Stimulated activated CD8-positive, alpha-beta memory T cell treated with anti-CD3 and anti-CD28 coated beads, Interleukin-12 subunit alpha, Interleukin-12 subunit beta, amount 100 ng/mL, for 4 hours (primary cell): ENCODE results near the gene RALGAPA2.

Experiments used
- DNase-seq: peaks from one replicate; pipeline ENCODE4 v3.0.0-alpha.2; 2020; ENCODE audit warnings: low read depth

The RALGAPA2 gene

GRCh38 chr20:20683481-20684321 lies 28.7 kb downstream of the RALGAPA2 start:
- no peak for DNase-seq

- DNase-seq = no peak
Observed at GRCh38 chr20:20683020-20683419, 29.4 kb downstream of the RALGAPA2 start.

GRCh38 chr20:20680991-20681508 lies 31.4 kb downstream of the RALGAPA2 start:
- DNase-seq = no peak

- no peak for DNase-seq
Observed at GRCh38 chr20:20679316-20679715, 33.1 kb downstream of the RALGAPA2 start.

- DNase-seq = no peak
Observed at GRCh38 chr20:20677186-20677585, 35.3 kb downstream of the RALGAPA2 start.

GRCh38 chr20:20668639-20669038 lies 43.8 kb downstream of the RALGAPA2 start:
- no peak for DNase-seq

GRCh38 chr20:20666359-20666758 lies 46.1 kb downstream of the RALGAPA2 start:
- no peak for DNase-seq

- no peak for DNase-seq
Observed at GRCh38 chr20:20665606-20666332, 46.7 kb downstream of the RALGAPA2 start.

GRCh38 chr20:20664795-20665589 lies 47.5 kb downstream of the RALGAPA2 start:
- DNase-seq = no peak

GRCh38 chr20:20663841-20664240 lies 48.6 kb downstream of the RALGAPA2 start:
- no peak for DNase-seq

- DNase-seq = no peak
Observed at GRCh38 chr20:20658871-20659431, 53.5 kb downstream of the RALGAPA2 start.

- DNase-seq = no peak
Observed at GRCh38 chr20:20658123-20658522, 54.3 kb downstream of the RALGAPA2 start.

- DNase-seq = no peak
Observed at GRCh38 chr20:20657092-20657491, 55.4 kb downstream of the RALGAPA2 start.

- no peak for DNase-seq
Observed at GRCh38 chr20:20655883-20656282, 56.6 kb downstream of the RALGAPA2 start.

- no peak for DNase-seq
Observed at GRCh38 chr20:20649945-20650344, 62.5 kb downstream of the RALGAPA2 start.

- DNase-seq = no peak
Observed at GRCh38 chr20:20643927-20644326, 68.5 kb downstream of the RALGAPA2 start.

- no peak for DNase-seq
Observed at GRCh38 chr20:20641783-20642182, 70.7 kb downstream of the RALGAPA2 start.

GRCh38 chr20:20638878-20639277 lies 73.6 kb downstream of the RALGAPA2 start:
- DNase-seq = no peak

GRCh38 chr20:20637998-20638725 lies 74.3 kb downstream of the RALGAPA2 start:
- no peak for DNase-seq

GRCh38 chr20:20635006-20635405 lies 77.4 kb downstream of the RALGAPA2 start:
- no peak for DNase-seq

- no peak for DNase-seq
Observed at GRCh38 chr20:20632644-20633043, 79.8 kb downstream of the RALGAPA2 start.
